Measurements from ENCODE around the gene ABHD5.
"Not testable (repeated sequence)": the region's sequence is repeated elsewhere in the genome, so short reads cannot be mapped to it uniquely, and the experiment has no call there.

The ABHD5 gene

GRCh38 chr3:43680857-43681256, 9.9 kb upstream of the ABHD5 start:
- H3K27ac ChIP-seq (ENCODE audit: low read length); H3F3A ChIP-seq (ENCODE audit: insufficient read depth, low read length); H4K20me1 ChIP-seq (ENCODE audit: insufficient read depth, low read length); H3K9ac ChIP-seq (ENCODE audit: low read length); H3K4me1 ChIP-seq (ENCODE audit: low read length); H3K9me2 ChIP-seq (replicated peaks; ENCODE audit: insufficient read depth, low read length); H3K36me3 ChIP-seq (replicated peaks; ENCODE audit: insufficient read depth, low read length); H3K4me3 ChIP-seq (ENCODE audit: low read length); H3K9me3 ChIP-seq (replicated peaks; ENCODE audit: insufficient read depth, low read length); H3K27me3 ChIP-seq (replicated peaks; ENCODE audit: insufficient read depth, low read length); DNase-seq; H3K79me2 ChIP-seq (ENCODE audit: low read length); H3K4me2 ChIP-seq (ENCODE audit: low read depth, low read length); H2AFZ ChIP-seq (ENCODE audit: low read length): not testable (repeated sequence)

GRCh38 chr3:43684944-43685343, 5.8 kb upstream of the ABHD5 start:
- no peak for DNase-seq
- H3K9me3 ChIP-seq (replicated peaks; ENCODE audit: insufficient read depth, low read length), result no peaks in the 10 kb centered on the region
- no peak overlapping the region for H3K4me3 ChIP-seq (ENCODE audit: low read length)
- no peaks in the 10 kb centered on the region for H3K9me2 ChIP-seq (replicated peaks; ENCODE audit: insufficient read depth, low read length)
- H3K4me2 ChIP-seq (ENCODE audit: low read depth, low read length), result no peak overlapping the region
- H3K9ac ChIP-seq (ENCODE audit: low read length), result no peak overlapping the region
- no peaks in the 10 kb centered on the region for H3K36me3 ChIP-seq (replicated peaks; ENCODE audit: insufficient read depth, low read length)
- H3F3A ChIP-seq (ENCODE audit: insufficient read depth, low read length), result 0 out of 2 replicates have a peak, but pooled peaks cover 9% of the 10 kb centered on the region
- H3K27me3 ChIP-seq (replicated peaks; ENCODE audit: insufficient read depth, low read length), result no peaks in the 10 kb centered on the region
- H3K79me2 ChIP-seq (ENCODE audit: low read length), result no peaks in the 10 kb centered on the region
- peaks cover 4% of the 10 kb centered on the region; the same call in 1 of the 2 replicates for H3K4me1 ChIP-seq (ENCODE audit: low read length)
- TF ChIP-seq CTCF (IDR thresholded peaks at IDR 0.05; ENCODE audit: low read length), result no peak
- TF ChIP-seq EZH2phosphoT487 (IDR thresholded peaks at IDR 0.05; ENCODE audit: low read length), result no peak
- no peak for TF ChIP-seq EZH2 (optimal IDR thresholded peaks at IDR 0.05; ENCODE audit: low read depth, low read length)
- no peak overlapping the region for H2AFZ ChIP-seq (ENCODE audit: low read length)
- no peaks in the 10 kb centered on the region for H4K20me1 ChIP-seq (ENCODE audit: insufficient read depth, low read length)
- H3K27ac ChIP-seq (ENCODE audit: low read length), result no peak overlapping the region

- Histone ChIP-seq H3K27ac (ENCODE audit: low read length) (no peak overlapping the region), H3K79me2 (ENCODE audit: low read length) (no peaks in the 10 kb centered on the region), H3K4me3 (ENCODE audit: low read length) (no peak overlapping the region), H3K4me1 (ENCODE audit: low read length) (peaks cover 4% of the 10 kb centered on the region; the same call in 1 of the 2 replicates), H3K4me2 (ENCODE audit: low read depth, low read length) (no peak overlapping the region), H3K9me2 (replicated peaks; ENCODE audit: insufficient read depth, low read length) (no peaks in the 10 kb centered on the region), H3F3A (ENCODE audit: insufficient read depth, low read length) (peaks cover 16% of the 10 kb centered on the region), H3K9me3 (replicated peaks; ENCODE audit: insufficient read depth, low read length) (no peaks in the 10 kb centered on the region), H3K36me3 (replicated peaks; ENCODE audit: insufficient read depth, low read length) (no peaks in the 10 kb centered on the region), H3K27me3 (replicated peaks; ENCODE audit: insufficient read depth, low read length) (no peaks in the 10 kb centered on the region), H2AFZ (ENCODE audit: low read length) (no peak overlapping the region), H3K9ac (ENCODE audit: low read length) (no peak overlapping the region), H4K20me1 (ENCODE audit: insufficient read depth, low read length) (no peaks in the 10 kb centered on the region)
- no peak for TF ChIP-seq EZH2 (optimal IDR thresholded peaks at IDR 0.05; ENCODE audit: low read depth, low read length)
- TF ChIP-seq CTCF (IDR thresholded peaks at IDR 0.05; ENCODE audit: low read length), result no peak
- no peak for TF ChIP-seq EZH2phosphoT487 (IDR thresholded peaks at IDR 0.05; ENCODE audit: low read length)
- DNase-seq, result no peak
Observed at GRCh38 chr3:43685921-43686320, 4.8 kb upstream of the ABHD5 start.

GRCh38 chr3:43686333-43686699, 4.4 kb upstream of the ABHD5 start:
- no peaks in the 10 kb centered on the region for H3K9me2 ChIP-seq (replicated peaks; ENCODE audit: insufficient read depth, low read length)
- no peak overlapping the region for H3K27ac ChIP-seq (ENCODE audit: low read length)
- no peak overlapping the region for H3K4me2 ChIP-seq (ENCODE audit: low read depth, low read length)
- H3K27me3 ChIP-seq (replicated peaks; ENCODE audit: insufficient read depth, low read length), result no peaks in the 10 kb centered on the region
- no peak overlapping the region for H3K4me3 ChIP-seq (ENCODE audit: low read length)
- DNase-seq, result no peak
- no peaks in the 10 kb centered on the region for H3K79me2 ChIP-seq (ENCODE audit: low read length)
- no peak overlapping the region for H3K9ac ChIP-seq (ENCODE audit: low read length)
- no peaks in the 10 kb centered on the region for H3K9me3 ChIP-seq (replicated peaks; ENCODE audit: insufficient read depth, low read length)
- H3K36me3 ChIP-seq (replicated peaks; ENCODE audit: insufficient read depth, low read length), result no peaks in the 10 kb centered on the region
- H3K4me1 ChIP-seq (ENCODE audit: low read length), result peaks cover 4% of the 10 kb centered on the region; the same call in 1 of the 2 replicates
- H2AFZ ChIP-seq (ENCODE audit: low read length), result no peak overlapping the region
- peaks cover 19% of the 10 kb centered on the region for H3F3A ChIP-seq (ENCODE audit: insufficient read depth, low read length)
- no peak for TF ChIP-seq CTCF (IDR thresholded peaks at IDR 0.05; ENCODE audit: low read length)
- TF ChIP-seq EZH2phosphoT487 (IDR thresholded peaks at IDR 0.05; ENCODE audit: low read length), result no peak
- TF ChIP-seq EZH2 (optimal IDR thresholded peaks at IDR 0.05; ENCODE audit: low read depth, low read length), result no peak
- H4K20me1 ChIP-seq (ENCODE audit: insufficient read depth, low read length), result no peaks in the 10 kb centered on the region

Measured in MM.1S (cell line).